Retinal pigment epithelial cell (primary cell): ENCODE data around the gene TIAM2.

Experiments used
- DNase-seq: peaks from one replicate; pipeline ENCODE4 v3.0.0-alpha.2; 2010; ENCODE audit warnings: low read depth
- H3K4me3 ChIP-seq: 2 replicates; pipeline ENCODE4 v1.5.1; 2011; ENCODE audit warnings: mild to moderate bottlenecking, low read length, control low read depth, moderate library complexity
- CTCF ChIP-seq: conservative IDR thresholded peaks from 2 replicates; pipeline ENCODE4 v1.5.1; 2011; ENCODE audit warnings: low read depth, low read length, control low read depth, inconsistent platforms

The TIAM2 gene

DNA sequence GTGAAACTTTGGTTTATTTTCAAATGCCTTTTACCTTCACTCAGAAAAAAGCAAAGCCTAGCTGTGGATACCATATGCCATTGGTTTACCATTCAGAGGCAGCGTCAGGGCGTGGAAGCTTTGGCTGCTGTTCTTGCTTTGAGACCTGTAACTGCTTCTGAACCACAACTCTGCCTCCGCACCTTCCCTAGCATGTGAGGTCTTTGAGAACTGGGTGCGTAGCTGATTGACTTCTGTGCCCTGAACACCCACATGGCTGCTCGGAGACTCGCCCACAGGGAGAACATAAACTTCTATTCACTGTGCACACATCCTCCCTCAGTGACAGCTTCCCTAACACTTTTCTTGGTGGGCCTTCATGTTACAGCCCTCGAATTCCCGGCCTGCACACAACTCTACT is 257.5 kb downstream of the TIAM2 start:
- TF ChIP-seq CTCF: no peak
- no peak for DNase-seq
- no peak overlapping the region for H3K4me3 ChIP-seq

DNA sequence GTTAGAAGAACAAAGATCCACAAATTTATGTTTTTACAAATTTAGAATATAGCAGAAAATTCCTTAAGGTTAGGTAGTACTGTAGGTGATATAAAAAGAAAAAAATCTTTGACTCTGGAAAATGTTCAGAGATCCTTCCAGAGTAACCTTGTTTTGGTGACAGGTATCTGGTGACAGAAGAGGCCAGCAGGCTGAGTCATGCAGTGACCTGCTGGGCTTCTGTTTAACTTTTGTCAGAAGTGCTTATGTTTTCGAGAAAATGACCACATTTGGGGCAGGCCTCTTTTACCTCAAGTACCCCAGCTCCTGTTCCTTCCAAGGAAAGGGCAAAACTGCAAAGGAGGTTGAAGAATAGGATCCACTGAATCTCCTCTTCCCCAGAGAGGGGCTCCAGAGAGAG is 258.2 kb downstream of the TIAM2 start:
- no peak for TF ChIP-seq CTCF
- no peak for DNase-seq
- H3K4me3 ChIP-seq: no peak overlapping the region

DNA sequence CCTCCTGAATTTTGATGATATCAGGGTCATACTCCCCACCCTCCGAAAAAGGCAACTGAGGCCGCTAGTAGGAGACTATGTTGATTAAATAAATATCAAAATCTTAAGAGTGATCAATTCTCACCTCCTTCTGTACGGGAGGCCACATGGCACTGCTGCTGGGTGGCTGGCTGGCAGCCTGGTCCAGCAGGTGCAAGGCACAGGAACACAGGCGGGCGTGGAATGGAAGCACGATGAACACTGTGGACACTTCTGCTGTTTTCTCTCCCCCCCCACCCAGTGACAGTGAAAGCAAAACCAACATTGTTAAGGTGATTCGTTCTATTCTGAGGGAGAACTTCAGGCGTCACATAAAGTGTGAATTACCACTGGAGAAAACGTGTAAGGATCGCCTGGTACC is 259.0 kb downstream of the TIAM2 start:
- no peak for TF ChIP-seq CTCF
- no peak overlapping the region for H3K4me3 ChIP-seq
- DNase-seq: no peak

GRCh38 chr6:155256122-155256795 is 261.1 kb downstream of the TIAM2 start:
- DNase-seq: no peak
- H3K4me3 ChIP-seq: no peak overlapping the region
- TF ChIP-seq CTCF: no peak

DNA sequence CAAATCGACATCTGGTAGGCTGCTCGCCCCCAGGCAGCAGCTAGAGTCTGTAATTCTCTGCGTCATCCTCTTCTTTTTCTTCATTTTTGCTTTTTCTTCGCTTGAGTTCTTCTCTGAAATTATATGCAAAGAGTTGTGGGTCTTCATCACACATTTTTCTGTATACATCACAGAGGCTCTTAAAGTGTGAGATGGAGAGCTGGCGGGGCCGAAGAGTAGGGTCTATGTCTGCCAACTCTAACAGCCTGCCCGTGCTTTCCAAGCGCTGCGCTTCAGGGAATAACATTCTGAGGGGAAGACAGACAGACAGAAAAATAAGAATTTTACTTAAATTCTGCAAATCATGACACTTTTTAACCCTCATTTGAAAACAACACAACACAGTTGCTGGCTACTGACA is 262.7 kb downstream of the TIAM2 start:
- no peak for DNase-seq
- H3K4me3 ChIP-seq: no peak overlapping the region

DNA sequence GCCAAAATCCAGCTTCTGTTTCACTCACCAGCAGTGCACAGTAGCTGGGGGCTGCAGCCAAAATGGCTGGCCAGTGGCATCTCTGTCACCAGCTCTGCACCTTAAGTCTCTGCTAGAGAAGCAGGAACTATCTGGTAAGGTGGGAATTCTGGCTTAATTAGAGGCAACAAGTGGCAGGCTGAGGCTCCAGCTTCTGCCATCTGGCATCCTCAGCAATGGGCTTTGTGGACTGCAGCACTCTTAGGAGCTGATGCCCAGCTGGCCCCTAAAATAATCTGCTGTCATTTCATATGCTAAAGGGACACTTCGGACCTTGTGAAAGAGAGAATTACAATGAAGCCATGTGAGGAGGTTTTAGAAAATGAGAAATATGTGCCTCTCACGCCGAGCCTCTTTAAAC is 264.1 kb downstream of the TIAM2 start:
- H3K4me3 ChIP-seq: no peak overlapping the region
- no peak for DNase-seq
- no peak for TF ChIP-seq CTCF

More for the DNA sequence above, 262.7 kb downstream of the TIAM2 start:
- no peak for TF ChIP-seq CTCF

DNA sequence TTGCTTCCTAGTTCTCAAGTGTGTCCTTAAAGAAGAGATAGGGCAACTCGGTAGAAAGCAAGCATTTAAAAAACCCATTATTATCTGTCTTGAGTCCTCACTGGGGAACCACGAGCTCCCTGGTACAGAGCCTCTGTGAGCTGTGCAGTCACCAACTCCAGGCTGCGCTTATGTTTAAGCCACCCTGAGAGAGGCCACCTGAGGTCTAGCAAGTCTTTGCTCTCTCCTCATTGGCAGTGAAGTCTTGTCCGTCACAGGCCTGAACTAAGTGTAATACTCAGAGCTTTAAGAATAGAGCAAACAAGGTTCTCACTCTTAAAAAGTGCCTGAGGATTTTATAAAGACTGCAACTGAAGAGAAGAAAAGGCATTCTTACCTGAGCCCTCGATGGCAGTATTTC is 264.8 kb downstream of the TIAM2 start:
- H3K4me3 ChIP-seq: no peak overlapping the region
- DNase-seq: no peak
- no peak for TF ChIP-seq CTCF
